HFFc6 (cell line): ENCODE results near the gene STUM. TPM values are rescaled to one million over a fixed set of nuclear protein-coding genes. Genes with fewer than 3 reads are reported as not detected.

Source experiments
- DNase-seq: peaks from one replicate; pipeline ENCODE4 v3.0.0-alpha.2; 2018
- H3K27ac Mint-ChIP-seq: 2 replicates; pipeline ENCODE4 v1.8.0; 2020; ENCODE audit warnings: mild to moderate bottlenecking, mixed read lengths
- H3K27me3 Mint-ChIP-seq: 2 replicates; pipeline ENCODE4 v1.8.0; 2021; ENCODE audit warnings: mild to moderate bottlenecking, moderate library complexity, mixed read lengths; ENCODE audit not compliant: insufficient read depth
- H3K36me3 Mint-ChIP-seq: 2 replicates; pipeline ENCODE4 v1.8.0; 2021; ENCODE audit warnings: low read depth, mixed read lengths
- H3K4me1 Mint-ChIP-seq: 2 replicates; pipeline ENCODE4 v1.8.0; 2020; ENCODE audit warnings: low read depth, mixed read lengths
- H3K4me3 Mint-ChIP-seq: 2 replicates; pipeline ENCODE4 v1.8.0; 2020; ENCODE audit warnings: mild to moderate bottlenecking, moderate library complexity, mixed read lengths
- H3K9me3 Mint-ChIP-seq: 2 replicates; pipeline ENCODE4 v1.8.0; 2020; ENCODE audit warnings: mild to moderate bottlenecking, mixed read lengths
- total RNA-seq, 6 experiments: library from RNA; stranded (reverse); fragmentation: NEBNext Ultra II Directional; extraction: Animal tissue kit (Norgen Biotek cat#: 25700); gene quantifications; 2 replicates in 1 of 6; 3 replicates in 5 of 6; pipeline ENCODE4 v1.2.3, GENCODE V29; 2021
- TF ChIP-seq, protein P1 (sequence below): fragments of 200-600 bp; sonication (generic); IDR thresholded peaks from 2 replicates; pipeline ENCODE4 v1.5.0; 2021; ENCODE audit warnings: antibody characterized with exemption, mild to moderate bottlenecking

The STUM gene
- total RNA-seq, 6 experiments from 2014 or later, result not detected

DNA sequence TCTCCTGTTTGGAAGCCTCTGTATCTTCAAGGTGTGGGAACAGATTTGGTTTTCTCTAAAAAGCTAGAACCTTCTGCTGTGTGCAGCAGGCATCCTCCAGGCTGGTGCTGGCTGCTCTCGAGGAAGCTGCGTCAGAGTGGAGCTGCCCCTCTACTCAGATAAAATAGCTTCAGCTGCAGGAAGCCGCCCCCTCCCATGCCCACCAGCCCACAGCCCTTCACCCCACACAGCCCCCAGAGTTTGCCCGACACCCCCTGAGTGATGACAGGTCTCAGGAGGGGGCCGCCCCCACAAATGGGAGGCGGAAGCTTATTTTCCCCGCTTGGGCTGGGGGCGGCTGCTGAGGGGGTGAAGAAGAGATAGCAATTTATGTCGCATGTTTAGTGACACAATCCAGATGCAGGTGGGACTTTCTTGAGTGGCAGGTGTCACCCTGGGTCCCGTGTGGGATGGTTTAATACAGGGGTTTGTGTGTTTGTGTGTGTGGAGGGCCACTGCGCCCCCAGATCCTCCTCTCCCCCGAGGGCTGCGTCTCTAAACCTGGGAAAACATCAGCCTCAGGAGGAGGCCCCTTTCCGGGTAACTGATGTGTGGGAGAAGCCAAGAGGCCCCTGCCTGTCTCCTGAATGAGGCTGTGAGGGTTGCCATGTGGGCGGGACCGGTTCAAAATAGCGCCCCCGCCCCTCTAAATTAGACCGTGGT, 55.4 kb downstream of the STUM start:
- Mint-ChIP-seq H3K4me1 (peaks cover 35% of the 10 kb centered on the region), H3K9me3 (no peaks in the 10 kb centered on the region), H3K36me3 (no peaks in the 10 kb centered on the region), H3K27me3 (peaks cover 13% of the 10 kb centered on the region), H3K27ac (no peak overlapping the region), H3K4me3 (peak overlapping the region; percentile 81)
- DNase-seq, result no peak
- TF ChIP-seq, protein P1, sequence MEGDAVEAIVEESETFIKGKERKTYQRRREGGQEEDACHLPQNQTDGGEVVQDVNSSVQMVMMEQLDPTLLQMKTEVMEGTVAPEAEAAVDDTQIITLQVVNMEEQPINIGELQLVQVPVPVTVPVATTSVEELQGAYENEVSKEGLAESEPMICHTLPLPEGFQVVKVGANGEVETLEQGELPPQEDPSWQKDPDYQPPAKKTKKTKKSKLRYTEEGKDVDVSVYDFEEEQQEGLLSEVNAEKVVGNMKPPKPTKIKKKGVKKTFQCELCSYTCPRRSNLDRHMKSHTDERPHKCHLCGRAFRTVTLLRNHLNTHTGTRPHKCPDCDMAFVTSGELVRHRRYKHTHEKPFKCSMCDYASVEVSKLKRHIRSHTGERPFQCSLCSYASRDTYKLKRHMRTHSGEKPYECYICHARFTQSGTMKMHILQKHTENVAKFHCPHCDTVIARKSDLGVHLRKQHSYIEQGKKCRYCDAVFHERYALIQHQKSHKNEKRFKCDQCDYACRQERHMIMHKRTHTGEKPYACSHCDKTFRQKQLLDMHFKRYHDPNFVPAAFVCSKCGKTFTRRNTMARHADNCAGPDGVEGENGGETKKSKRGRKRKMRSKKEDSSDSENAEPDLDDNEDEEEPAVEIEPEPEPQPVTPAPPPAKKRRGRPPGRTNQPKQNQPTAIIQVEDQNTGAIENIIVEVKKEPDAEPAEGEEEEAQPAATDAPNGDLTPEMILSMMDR, result 0 out of 2 replicates have a peak, but pooled peaks have one; percentile 7

DNA sequence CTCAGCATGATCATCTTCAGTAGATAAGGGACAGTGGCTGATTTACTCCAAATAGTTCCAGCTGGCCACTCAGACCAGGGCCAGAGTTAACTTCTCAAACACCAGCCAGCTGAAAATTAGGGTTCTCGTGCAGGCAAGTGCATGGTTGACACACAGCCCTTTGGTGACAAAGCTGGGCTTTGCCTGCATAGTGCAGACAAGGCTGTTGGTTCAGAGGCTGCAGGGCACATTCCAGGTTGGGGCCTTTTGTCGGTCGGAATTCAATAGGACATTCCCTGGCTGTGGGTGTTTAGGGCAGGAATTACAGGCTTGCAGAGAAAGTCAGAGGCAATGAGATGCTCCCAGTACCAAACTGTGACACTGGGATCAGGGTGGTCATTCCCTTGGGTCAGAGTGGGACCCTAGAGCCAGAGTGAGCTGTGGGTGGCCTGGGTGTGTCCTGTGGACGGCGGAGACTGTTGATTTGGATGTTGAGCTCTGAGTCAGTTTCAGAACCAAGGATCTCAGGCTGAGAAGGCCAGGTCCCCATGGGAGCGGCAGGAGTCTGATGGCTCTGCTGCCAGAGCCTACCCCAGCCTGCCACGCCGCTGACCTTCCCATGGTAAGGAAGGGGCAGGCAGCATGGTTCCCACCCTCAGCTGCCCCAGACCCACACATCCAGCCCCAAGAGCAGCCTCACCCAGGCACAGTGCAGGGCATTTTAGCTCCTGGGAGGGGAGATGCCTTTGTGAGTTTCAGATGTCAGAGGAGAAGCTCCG, 56.2 kb downstream of the STUM start:
- H3K9me3 Mint-ChIP-seq, result no peaks in the 10 kb centered on the region
- TF ChIP-seq, protein P1, result no peak
- H3K36me3 Mint-ChIP-seq, result no peaks in the 10 kb centered on the region
- peak overlapping the region; percentile 7; the same call in 1 of the 2 replicates for H3K27ac Mint-ChIP-seq
- peaks cover 15% of the 10 kb centered on the region for H3K27me3 Mint-ChIP-seq
- H3K4me1 Mint-ChIP-seq, result peaks cover 35% of the 10 kb centered on the region
- H3K4me3 Mint-ChIP-seq, result no peak overlapping the region
- peak; percentile 33 for DNase-seq

DNA sequence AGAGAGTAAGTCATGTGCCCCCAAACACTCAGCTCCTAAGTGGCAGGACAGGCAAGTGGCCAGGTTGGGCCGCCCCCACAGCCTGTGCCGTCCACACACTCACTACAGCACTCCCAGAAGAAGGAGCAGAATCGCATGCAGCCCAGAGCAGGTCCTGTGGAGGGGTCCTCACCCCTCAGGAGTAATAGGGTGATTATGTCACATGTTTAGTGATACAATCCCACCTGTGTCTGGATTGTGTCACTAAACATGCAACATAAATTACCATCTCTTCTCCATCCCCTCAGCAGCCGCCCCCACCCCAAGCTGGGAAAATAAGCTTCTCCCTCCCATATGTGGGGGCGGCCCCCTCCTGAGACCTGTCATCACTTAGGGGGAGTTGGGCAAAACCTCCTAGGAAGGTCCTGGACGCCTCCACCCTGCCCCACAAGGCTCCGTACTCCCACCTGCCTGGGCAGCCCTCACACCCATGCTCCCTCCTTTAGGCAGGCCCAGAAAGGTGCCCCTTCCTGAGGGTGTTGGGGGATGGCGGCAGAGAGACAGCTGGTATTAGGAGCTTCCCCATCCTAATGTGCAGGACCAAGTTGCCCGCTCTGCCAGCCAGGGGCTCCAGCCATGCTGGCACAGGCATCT, 56.9 kb downstream of the STUM start:
- Mint-ChIP-seq H3K9me3 (no peaks in the 10 kb centered on the region), H3K27ac (no peak overlapping the region), H3K4me3 (no peak overlapping the region), H3K4me1 (peaks cover 40% of the 10 kb centered on the region), H3K27me3 (peaks cover 11% of the 10 kb centered on the region), H3K36me3 (no peaks in the 10 kb centered on the region)
- DNase-seq, result no peak
- TF ChIP-seq, protein P1, result no peak

DNA sequence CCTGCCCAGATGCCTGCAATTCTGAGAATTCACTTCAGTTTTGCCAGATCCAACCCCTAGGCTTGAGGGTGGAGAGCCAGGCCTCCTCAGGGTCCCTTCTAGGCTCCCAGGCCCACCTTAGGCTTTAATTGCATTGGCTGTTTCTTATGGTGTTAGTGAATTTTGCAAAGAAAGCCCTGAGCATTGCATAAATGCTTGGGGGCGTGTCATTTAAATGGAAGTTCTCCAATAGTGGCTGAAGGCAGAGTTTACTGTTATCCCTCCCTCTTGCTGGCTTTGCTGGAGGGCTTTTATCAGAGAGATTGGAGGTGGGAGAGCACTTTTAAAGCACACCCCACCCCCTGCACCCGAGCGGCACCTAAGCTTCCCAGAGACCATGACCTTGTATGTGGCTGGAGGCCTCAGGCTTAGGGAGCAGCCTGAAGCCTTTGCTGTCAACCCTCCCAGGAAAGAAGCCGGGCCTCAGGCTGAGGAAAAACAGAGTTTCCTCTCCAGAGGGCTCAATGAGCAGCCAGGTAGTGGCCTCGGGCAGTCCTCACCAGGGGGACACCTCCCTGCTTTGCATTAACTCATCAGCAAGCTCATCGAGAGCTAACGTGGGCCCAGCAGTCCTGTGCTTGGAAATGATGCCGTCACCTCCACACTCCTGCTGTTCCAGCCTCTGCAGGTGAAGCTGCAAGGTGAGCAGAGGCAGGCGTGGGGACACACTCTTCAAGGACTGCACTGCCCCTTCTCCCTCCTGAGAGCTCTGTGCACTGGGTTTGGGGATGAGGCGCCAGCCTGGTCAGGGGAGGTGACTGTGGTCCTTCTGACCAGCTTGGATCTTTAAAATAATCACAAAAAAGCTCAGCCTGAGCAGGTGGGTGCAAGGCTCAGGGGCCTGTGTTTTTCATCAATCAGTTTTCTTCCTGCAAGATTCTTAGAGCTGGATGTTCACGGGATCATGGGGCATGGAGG, 58.0 kb downstream of the STUM start:
- no peak for DNase-seq
- Mint-ChIP-seq H3K27ac (no peak overlapping the region), H3K27me3 (peaks cover 11% of the 10 kb centered on the region), H3K4me1 (peaks cover 43% of the 10 kb centered on the region), H3K4me3 (no peak overlapping the region), H3K9me3 (no peaks in the 10 kb centered on the region), H3K36me3 (no peaks in the 10 kb centered on the region)
- TF ChIP-seq, protein P1, result no peak

DNA sequence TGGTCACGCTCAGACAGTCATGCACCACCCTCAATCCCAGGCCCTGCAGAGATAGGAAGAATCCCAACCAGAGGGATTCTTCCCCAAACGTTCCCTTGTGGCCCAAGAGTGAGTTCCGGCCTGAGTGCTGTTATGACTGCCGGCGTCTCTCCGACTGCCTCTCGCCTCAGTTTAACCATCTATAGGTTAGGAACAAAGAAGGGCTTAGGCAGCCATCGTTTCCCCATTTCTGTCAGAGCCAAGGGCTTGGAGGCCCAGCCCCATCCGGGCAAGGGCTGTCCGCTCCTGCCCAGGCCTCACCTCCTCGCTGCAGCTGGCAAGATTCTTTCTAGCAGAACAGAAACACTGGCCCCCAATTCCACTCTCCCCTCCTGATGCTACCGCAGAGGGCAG, 58.7 kb downstream of the STUM start:
- H3K36me3 Mint-ChIP-seq, result no peaks in the 10 kb centered on the region
- no peaks in the 10 kb centered on the region for H3K9me3 Mint-ChIP-seq
- no peak for DNase-seq
- H3K4me3 Mint-ChIP-seq, result no peak overlapping the region
- peaks cover 37% of the 10 kb centered on the region for H3K4me1 Mint-ChIP-seq
- H3K27ac Mint-ChIP-seq, result no peak overlapping the region
- H3K27me3 Mint-ChIP-seq, result peaks cover 16% of the 10 kb centered on the region
- TF ChIP-seq, protein P1, result no peak
